A673 (cell line): ENCODE results near the gene EFCAB7.

Experiments used
- CTCF ChIP-seq: fragments of 300-800, 200-600 bp; sonication (generic); conservative IDR thresholded peaks from 2 replicates; pipeline ENCODE4 v1.5.1; 2017; ENCODE audit warnings: low read depth, mild to moderate bottlenecking, antibody characterized with exemption, low read length, moderate library complexity, mixed read lengths
- EZH2 ChIP-seq: fragments of 200-600 bp; sonication (generic); IDR thresholded peaks from 2 replicates; pipeline ENCODE4 v1.6.1; 2017; ENCODE audit warnings: borderline replicate concordance, low read depth, mild to moderate bottlenecking, mixed read lengths, antibody characterized with exemption, low read length; ENCODE audit not compliant: poor library complexity, severe bottlenecking

- TF ChIP-seq EZH2 (no peak), CTCF (no peak)
Observed at GRCh38 chr1:63545780-63546179, 22.5 kb downstream of the EFCAB7 start.
